SK-N-MC (cell line): ENCODE data around the gene ZNF585A.

Experiments used
- EZH2 ChIP-seq: fragments of 200-600 bp; sonication (generic); IDR thresholded peaks from one replicate; pipeline ENCODE4 v1.6.1; 2017; ENCODE audit warnings: antibody characterized with exemption
- FOXP2 ChIP-seq: optimal IDR thresholded peaks from 2 replicates; pipeline ENCODE3; 2011; ENCODE audit warnings: mild to moderate bottlenecking, moderate library complexity; ENCODE audit not compliant: insufficient read depth; ENCODE audit errors: extremely low read length, control extremely low read depth
- POLR2AphosphoS5 ChIP-seq: IDR thresholded peaks from 2 replicates; pipeline ENCODE4 v1.6.1; 2012; ENCODE audit warnings: mild to moderate bottlenecking, low read depth, low read length, borderline replicate concordance

DNA sequence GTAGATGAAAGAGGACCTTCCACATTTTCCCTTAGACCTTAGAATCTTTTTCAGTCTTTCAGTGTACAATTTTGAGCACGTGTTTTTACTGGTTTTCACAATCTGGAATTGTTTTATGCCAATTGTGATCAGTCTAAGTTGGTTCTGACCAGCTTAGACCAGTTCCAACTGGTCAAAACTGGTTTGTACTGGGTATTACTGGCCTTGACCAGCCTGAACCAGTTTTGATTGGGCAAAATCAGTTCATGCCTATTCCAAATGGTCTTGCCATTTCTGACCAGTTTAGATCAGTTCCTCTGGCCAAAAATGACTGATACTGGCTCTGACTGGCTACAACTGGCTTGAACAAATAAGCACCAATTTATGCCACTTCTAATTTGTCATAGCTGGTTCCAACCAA is 36.4 kb downstream of the ZNF585A start:
- TF ChIP-seq POLR2AphosphoS5 (no peak), EZH2 (no peak), FOXP2 (no peak)
